Body of pancreas (tissue), 4 donors: ENCODE measurements around the gene TBX1.

Source experiments
- CTCF ChIP-seq, 7 experiments: fragments of 450-650 bp in 4 of 7; fragments of 200-600 bp in 3 of 7; sonication (generic) in 3 of 7; IDR thresholded peaks; one replicate each; pipeline ENCODE4 v1.5.1; 2016 to 2019; ENCODE audit warnings: antibody characterized with exemption in 7 of 7
- POLR2A ChIP-seq, 3 donors: fragments of 450-650 bp; IDR thresholded peaks; one replicate each; pipeline ENCODE4 v1.6.1; 2016; ENCODE audit warnings: antibody characterized with exemption in 3 of 3, mild to moderate bottlenecking in 2 of 3

GRCh38 chr22:19775496-19776325 is 15.1 kb downstream of the TBX1 start:
- TF ChIP-seq CTCF (IDR thresholded peaks at IDR 0.05) = no peak
- no peak for TF ChIP-seq POLR2A (IDR thresholded peaks at IDR 0.05)
